HG03025 (cell line): ENCODE data around the gene SLC25A24.
"Not testable (repeated sequence)": the region's sequence is repeated elsewhere in the genome, so short reads cannot be mapped to it uniquely, and the experiment has no call there.

Experiments used
- ATAC-seq: cut with Tn5 transposase; IDR thresholded peaks from one replicate; pipeline ENCODE4 v1.9.1; 2021; ENCODE audit warnings: mild to moderate bottlenecking, moderate library complexity; ENCODE audit not compliant: unreplicated experiment, low FRiP score

The SLC25A24 gene

DNA sequence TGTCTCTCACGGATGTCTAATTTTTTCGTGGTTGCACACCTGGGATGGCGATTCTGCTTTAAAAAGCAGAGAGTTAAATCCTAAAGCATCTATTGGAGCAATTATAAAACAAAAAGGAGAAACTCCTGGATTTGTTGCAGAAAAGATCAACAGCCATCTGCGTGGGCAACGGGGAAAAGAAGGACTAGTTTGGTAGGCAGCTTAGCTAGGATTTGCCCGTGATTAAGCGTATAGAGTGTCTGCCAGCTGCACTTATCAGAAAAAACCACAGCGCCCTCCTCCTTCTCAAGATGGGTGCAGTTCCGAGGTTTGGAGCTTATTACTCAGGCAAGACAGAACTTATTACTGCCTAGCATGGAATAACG, 526 bp upstream of the SLC25A24 start:
- ATAC-seq = no peak

DNA sequence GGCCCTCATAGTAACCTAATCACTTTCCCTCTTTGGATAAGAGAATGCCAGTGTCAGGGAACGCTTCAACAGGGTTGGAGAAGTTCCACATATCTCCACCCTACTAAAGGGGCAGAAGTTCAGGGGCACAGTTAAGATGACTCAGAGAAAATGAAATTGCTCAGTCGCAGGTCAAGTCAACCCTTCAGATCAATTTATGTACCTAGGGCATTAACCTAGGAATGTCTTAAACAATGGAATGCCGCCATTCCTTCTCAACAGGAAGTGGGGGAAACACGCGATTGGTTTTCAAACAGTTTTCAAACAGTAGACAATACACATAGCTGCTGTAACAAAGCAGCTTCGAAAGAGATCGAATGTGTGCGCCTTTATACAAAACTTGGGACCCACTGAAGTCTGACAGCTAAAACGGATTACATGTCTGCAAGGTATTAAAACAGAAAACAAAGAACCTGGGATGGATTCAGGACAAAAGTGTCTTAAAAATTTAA, 897 bp downstream of the SLC25A24 start:
- no peak for ATAC-seq

DNA sequence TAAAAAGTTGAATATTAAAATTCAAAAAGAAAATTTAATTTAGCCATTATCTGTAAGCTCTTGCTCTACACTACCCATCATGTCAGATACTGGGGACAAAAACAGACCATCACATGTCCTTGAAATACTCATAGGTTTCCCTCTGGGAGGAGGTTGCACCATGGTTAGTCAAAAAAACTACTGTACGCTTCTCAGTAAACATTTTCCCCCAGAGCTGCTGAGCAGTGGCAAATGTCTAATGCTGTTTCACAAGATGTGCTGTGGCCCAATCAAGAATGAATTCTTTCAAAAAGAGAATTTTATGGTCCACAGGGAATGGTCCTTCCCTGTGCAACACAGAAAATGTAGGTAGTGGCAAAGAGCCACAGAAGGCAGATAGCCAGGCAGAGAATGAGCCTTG, 6.1 kb downstream of the SLC25A24 start:
- no peak for ATAC-seq

DNA sequence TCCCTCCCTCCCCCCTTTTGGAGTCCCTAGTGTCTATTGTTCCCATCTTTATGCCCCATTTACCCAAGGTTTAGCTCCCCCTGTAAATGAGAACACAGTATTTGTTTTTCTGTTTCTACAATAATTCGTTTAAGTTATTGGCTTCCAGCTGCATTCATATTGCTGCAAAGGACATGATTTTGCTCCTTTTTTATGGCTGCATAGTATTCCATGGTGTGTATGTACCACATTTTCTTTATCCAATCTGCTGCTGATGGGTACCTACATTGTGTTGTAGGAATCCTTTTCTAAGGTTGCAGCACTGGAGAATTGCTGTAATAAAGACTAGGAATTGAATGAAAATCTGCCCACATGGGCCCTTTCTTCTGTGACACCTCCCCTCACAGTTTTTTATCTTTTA, 6.8 kb downstream of the SLC25A24 start:
- ATAC-seq = no peak

DNA sequence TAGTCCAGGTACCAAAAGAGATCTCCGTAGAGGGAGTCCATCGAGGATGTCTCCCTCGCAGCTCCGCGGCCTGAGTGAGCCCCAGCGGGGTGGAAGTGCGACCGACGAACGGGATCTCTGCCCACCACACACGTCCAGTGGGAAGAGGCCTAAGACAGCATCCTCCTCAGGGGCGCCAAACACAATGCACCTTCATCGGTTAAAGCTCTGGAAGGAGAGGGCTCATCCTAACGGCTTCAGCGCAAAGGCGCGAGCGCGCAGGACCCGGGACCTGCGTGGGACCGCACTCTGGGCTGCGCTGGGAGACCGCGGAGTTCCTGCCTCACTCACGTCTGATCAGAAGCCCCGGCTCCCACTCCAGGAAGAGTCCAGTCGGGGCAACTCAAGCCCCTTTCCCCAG, 7.6 kb downstream of the SLC25A24 start:
- ATAC-seq = no peak

DNA sequence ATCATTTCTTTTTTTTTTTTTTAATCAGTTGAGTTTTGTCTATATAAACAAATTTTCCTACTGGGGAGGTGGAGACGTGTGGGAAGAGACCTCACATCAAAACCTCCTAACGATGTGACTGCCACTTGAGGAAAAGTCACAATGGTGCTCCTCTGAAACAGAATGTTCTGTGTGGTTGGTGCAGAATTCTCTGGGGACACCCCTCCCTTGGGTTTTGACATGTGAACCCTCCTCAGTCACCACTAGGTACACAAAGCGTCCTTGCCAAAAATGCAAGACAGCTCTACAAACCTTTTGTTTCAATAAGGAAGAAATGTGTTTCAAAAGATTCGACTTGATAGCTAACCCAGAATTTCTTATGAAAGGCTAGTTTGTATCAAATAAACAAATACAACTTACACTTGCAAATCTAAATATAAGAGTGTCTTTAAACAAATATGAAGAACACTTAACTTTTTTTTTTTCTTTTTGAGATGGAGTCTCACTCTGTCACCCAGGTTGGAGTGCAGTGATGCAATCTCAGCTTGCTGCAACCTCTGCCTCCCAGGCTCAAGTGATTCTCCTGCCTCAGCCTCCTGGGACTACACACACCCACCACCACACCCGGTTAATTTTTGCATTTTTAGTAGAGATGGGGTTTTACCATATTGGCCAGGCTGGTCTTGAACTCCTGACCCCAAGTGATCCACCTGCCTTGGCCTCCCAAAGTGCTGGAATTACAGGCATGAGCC, 9.3 kb downstream of the SLC25A24 start:
- ATAC-seq = no peak

DNA sequence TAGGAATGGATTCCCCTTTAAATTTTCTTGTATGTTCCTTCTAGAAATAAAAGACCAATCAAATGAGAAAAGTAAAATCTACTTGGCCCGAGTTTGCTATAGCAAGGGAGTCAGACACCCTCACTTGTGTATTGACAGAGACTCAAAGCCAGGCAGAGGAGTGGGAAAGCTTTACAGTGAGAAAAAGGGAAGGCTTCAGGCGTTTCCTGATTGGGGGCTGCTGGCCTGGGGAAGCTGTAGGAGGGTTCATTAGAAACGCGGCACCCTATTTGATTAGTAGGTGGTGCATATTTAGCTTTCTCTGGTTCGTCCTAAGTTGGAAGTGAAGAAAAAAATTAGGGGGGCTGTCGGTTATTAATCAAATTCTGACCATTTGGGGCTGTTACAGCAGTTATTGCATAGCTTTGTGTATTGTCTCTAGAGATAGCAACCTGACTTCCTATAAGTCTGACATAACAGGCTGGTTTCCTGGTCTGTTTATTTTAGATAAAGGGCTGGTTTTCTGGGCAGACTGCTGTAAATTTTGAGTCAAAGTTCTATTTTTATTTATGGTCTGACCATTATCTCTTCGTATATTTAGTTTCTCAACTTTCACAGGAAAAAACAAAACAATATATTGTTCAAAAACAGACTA, 10.0 kb downstream of the SLC25A24 start:
- no peak for ATAC-seq

DNA sequence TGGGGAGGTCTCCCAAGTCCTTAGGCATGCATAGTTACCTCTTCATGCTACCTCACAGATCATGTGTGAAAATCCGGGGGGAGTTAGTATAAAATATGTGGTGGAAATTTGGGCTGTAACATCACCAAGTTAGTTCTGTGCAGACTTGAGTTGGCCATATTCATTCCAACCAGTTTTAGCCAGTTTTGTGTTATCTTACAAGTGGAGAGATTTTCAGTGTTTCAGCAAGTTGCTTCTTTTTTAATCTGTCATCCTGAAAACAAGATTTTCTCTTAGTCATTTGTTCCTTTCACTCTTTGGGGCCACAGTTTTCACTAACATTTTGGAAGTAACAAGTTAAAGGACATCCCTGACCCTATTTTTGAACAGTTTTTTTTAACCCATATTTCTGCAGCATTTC, 11.3 kb downstream of the SLC25A24 start:
- no peak for ATAC-seq

DNA sequence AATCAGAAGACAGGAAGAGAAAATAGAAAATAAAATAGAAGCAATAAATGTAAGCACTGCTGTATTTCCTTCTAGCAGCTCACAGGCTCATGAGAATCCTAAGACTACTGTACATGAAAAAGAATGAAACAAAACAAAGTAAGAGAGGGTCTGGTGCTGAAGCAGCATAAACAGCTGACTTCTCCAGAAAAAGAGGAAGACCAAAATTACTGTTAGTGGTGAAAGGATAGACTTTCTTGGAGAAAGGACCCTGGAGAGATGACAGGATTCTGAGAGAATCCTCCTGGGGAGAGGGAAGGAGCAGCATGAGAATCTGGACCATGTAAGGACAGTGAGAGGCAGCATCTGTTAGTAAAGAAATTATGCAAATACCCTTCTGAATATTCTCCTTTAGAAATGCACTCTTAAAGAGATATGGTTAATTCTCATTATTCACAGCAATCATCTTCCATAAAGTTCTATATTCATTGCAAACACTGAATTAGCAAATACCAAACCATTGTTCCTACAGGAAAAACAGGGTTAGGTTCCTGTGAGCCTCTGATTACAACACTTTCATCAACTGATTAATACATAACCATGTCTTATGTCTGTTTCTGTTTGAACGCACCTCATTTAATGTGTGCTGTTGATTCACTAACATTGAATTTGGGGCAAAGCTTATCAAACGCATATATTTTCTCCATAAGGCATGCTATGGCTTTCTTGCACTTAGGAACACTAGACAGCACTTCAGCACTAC, 17.0 kb downstream of the SLC25A24 start:
- no peak for ATAC-seq

DNA sequence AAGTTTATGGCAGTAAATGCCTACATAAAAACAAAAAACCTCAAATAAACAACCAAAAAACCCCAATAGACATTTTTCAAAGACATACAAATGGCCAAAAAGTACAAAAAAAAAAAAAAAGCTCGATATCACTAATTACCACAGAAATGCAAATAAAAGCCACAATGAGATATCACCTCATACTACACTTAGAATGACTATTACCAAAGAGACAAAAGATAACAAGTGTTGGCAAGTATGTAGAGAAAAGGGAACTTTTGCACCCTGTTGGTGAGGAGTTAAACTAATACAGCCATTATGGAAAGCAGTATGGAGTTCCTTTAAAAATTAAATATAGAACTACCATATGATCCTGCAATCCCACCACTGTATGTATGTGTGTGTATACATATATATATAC, 21.1 kb downstream of the SLC25A24 start:
- no peak for ATAC-seq

DNA sequence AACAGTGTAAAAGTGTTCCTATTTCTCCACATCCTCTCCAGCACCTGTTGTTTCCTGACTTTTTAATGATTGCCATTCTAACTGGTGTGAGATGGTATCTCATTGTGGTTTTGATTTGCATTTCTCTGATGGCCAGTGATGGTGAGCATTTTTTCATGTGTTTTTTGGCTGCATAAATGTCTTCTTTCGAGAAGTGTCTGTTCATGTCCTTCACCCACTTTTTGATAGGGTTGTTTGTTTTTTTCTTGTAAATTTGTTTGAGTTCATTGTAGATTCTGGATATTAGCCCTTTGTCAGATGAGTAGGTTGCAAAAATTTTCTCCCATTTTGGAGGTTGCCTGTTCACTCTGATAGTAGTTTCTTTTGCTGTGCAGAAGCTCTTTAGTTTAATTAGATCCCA, 37.7 kb downstream of the SLC25A24 start:
- ATAC-seq = not testable (repeated sequence)

DNA sequence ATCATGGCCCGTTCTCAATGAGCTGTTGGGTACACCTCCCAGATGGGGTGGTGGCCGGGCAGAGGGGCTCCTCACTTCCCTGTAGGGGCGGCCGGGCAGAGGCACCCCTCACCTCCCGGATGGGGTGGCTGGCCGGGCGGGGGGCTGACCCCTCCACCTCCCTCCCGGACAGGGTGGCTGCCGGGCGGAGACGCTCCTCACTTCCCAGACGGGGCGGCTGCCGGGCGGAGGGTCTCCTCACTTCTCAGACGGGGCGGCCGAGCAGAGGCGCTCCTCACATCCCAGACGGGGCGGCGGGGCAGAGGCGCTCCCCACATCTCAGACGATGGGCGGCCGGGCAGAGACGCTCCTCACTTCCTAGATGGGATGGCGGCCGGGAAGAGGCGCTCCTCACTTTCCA, 40.2 kb downstream of the SLC25A24 start:
- not testable (repeated sequence) for ATAC-seq

DNA sequence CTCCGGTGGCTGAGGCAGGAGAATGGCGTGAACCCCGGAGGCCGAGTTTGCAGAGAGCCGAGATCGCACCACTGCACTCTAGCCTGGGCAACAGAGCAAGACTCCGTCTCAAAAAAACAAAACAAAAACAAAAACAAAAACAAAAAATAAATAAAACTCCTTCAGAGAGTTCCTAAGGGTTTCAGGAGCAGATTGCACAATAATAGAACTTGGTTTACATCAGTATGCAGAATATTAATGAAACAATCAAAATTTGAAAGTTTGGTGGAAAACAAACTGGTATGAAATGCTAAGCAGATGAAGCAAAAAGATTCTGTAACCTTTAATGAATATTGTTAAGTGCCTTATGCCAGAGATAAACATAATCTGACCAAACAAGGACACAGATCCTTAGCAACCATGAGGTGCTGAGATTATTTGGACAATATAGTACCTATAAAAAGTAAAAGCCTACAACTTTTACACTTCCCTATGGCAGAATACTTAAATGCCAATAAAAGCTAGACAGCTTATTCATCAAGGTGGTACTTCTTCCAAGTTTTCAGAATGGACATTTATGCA, 41.2 kb downstream of the SLC25A24 start:
- no peak for ATAC-seq

DNA sequence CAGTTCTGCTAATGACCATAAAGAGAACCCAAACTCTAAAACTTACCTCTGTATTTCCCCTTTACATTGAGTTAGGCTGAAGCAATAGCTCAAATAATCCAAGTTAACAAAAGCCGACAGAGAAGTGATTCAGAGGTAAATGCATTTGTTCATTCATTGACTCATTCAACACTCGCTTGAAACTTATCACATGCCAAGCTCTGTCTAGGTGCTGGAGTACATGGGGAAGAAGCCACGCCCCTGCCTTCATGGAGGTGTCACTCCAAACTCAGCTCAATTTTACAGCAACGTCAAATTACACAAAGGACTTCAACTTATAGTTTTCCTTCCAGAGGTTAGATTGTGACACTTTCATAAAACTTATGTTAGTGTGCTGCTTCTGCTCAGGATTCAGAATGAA, 45.8 kb downstream of the SLC25A24 start:
- ATAC-seq = no peak

DNA sequence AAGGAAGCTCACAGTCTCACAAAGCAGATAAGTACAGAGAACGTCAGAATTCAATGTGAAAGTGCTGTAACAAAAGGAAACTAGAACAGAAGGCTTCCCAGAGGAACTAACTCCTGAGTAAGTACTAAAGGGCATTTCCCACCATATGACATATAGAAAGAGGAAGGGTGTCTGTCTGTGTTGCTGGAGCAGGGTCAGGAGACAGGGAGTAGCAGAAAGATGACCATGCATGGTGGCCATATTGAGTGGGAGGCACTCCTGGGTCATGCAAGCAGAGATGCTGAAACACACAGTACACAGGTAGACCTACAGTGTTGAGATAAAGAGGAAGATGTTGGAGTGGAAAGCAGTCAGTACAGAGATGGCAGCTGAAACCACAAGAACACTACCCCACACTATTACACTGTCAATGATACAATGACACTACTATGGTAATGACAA, 47.3 kb downstream of the SLC25A24 start:
- ATAC-seq = no peak

DNA sequence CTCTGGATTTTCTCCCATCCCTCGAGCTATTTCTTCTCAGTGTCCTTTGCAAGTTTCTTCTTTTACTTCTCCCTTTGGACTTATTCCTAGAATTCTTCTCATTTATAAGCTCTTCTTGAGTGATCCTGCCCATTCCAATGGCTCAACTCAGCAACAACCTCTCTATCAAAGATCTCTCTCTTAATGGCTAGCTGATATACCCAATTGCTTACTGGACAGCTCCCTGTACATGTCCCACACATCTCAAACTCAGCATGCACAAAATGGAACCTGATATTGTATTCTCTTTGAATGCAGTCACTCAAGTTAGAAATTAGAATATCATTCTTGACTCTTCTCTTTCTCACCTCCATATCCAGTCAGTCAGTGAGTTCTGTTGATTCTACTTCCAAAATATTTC, 48.6 kb downstream of the SLC25A24 start:
- ATAC-seq = no peak

DNA sequence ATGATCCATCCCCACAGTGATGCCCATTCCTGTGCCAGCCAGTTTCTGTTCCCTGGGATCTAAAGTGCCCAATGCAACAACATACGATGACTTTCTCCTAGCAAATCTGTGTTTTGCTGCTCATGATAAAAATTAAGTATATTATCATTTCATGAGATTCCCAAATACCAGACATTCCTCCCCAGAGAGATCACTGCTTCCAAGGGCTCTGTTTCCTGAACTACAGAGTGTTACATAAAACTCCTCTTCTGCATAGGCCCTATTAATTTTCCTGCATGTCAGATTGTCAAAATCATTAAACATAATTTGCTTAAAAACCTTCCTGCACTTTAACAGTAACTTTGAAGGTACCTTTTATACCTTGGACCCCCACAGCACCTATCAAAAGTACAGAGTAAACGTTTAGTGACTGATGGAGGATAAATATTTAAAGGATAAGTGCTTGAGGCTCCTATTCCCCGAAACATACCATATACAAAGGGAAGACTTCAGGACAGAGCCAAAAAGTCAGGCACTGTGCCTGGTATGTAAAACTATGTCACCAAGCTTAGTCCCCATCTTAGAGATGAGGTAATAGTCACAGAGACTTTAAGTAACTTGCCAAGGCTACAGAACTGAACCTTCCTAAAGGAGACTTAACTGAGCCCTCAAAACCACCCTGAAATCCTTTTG, 50.2 kb downstream of the SLC25A24 start:
- no peak for ATAC-seq

DNA sequence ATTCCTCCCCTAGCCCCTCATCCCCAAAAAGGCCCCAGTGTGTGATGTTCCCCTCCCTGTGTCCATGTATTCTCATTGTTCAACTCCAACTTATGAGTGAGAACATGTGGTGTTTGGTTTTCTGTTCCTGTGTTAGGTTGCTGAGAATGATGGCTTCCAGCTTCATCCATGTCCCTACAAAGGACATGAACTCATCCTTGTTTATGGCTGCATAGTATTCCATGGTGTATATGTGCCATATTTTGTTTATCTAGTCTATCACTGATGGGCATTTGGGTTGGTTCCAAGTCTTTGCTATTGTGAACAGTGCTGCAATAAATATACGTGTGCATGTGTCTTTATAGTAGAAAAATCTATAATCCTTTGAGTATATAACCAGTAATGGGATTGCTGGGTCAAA, 55.6 kb downstream of the SLC25A24 start:
- ATAC-seq = not testable (repeated sequence)

DNA sequence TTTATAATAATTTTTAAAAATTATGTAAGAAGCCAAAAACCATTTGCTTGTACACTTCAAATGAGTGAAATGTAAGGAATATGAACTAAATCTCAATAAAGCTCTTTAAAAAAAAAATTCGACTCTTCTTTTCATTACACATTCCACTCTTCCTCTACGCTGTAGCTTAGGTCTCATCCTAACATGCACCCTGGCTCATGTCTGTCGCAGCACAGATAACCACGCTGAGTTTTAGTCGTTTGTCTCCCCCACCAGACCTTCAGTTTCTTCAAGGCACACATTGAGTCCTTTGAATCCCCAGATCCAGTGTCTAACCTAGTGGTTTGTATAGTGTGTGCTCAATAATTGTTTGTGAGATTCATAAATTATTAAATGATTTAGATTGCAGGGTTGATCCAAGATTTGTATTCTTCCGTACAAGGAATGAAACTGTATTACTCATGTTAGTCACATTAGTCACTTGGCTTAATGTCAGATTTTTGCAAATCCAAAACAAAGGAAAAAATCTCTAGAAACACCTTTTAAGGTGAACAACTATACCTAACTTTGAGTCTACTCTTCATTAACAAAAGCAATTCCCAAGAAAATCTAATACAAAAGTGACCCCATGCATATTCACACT, 57.3 kb downstream of the SLC25A24 start:
- no peak for ATAC-seq

DNA sequence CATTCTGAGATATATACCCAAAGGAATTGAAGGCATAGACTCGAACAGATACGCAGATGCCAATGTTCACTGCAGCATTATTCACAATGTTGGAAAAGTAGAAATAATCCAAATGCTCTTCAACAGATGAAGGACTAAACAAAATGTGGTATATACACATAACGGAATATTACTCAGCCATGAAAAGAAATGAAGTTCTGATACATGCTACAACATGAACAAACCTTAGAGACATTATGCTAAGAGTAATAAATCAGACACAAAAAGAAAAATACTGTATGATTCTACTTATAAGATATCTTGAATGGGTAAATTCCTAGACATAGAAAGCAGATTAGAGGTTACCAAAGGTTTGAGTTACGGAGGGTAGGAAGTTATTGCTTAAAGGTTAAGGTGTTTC, 57.9 kb downstream of the SLC25A24 start:
- no peak for ATAC-seq
